Activated CD8-positive, alpha-beta memory T cell treated with anti-CD3 and anti-CD28 coated beads for 1 hour (primary cell): ENCODE data around the gene PPP4R2.

Experiments
- DNase-seq, 2 donors: peaks; one replicate each; pipeline ENCODE4 v3.0.0-alpha.2; 2020; ENCODE audit warnings: low read depth in 1 of 2; ENCODE audit errors: extremely low read depth in 1 of 2

PPP4R2 gene

GRCh38 chr3:73107676-73108187, 111.1 kb downstream of the PPP4R2 start:
- no peak for DNase-seq

DNA sequence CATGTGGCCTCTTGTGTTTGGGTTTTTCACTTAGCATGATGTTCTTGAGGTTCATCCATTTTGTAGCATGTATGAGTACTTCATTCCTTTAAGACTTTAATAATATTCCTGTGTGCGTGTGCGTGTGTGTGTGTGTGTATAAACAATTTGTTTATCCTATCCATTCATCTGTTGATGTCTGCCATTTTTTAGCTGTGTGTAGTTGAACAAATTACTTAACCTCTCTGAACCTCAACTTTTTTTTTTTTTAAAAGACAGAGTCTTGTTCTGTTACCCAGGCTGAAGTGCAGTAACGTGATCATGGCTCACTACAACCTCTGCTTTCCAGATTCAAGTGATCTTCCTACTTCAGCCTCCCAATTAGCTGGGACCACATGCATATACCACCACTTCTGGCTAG, 112.1 kb downstream of the PPP4R2 start:
- no peak for DNase-seq

DNA sequence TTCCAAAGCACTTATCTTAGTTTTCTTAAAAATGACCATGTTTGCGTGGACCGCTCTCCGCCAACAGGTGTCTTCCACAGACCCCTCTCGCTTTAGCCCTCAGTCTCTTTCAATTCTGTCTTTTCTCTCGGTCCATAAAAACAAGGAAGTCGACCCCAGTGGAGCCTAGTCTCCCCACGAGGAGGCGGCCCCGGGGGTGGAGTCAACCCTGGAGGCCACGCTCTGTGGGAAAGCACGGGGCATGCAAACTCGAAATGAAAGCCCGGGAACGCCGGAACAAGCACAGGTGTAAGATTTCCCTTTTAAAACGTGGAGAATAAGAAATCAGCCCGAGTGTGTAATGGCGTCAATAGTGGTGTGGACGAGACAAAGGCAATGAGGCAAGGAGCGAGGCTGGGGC, 113.9 kb downstream of the PPP4R2 start:
- no peak for DNase-seq

- DNase-seq: no peak
These were observed 118.1 kb downstream of the PPP4R2 start for GRCh38 chr3:73114711-73115110.

- no peak for DNase-seq
These were observed 119.2 kb downstream of the PPP4R2 start for GRCh38 chr3:73115806-73116205.
